Measurements from ENCODE around the gene RAB24.

DNA sequence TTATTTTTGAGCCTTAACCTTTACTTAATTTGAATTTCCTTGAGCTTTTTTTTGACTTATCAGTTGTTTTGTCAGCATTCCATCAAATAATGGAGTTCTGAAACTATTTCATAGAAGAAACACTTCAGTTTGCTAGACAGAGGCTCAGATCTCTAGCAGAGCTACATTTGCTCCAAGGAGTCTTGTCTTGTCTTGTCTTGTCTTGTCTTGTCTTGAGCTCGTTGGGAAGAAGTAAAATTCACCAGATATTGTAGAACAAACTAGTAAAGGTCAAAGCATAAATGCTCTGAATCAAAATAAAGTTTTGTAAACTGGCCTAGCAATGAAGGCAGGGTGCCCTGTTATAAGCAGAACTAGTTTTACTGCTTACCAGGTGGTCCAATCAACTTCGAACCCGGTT lies 33.5 kb downstream of the RAB24 start:
- TF ChIP-seq CTCF (IDR thresholded peaks at IDR 0.05) (no peak), POLR2A (IDR thresholded peaks at IDR 0.05) (no peak)
